ENCODE data around the gene CTNND1.

The CTNND1 gene

GRCh38 chr11:57746920-57747319 lies 14.7 kb upstream of the CTNND1 start:
- H3K27me3 Mint-ChIP-seq: no peaks in the 10 kb centered on the region
- no peak overlapping the region for H3K4me3 Mint-ChIP-seq
- H3K36me3 Mint-ChIP-seq (ENCODE audit: low read depth): peaks cover 34% of the 10 kb centered on the region
- peak overlapping the region; percentile 38 for H3K27ac Mint-ChIP-seq
- H3K4me1 Mint-ChIP-seq (ENCODE audit: low read depth): peaks cover 56% of the 10 kb centered on the region
- no peaks in the 10 kb centered on the region for H3K9me3 Mint-ChIP-seq

DNA sequence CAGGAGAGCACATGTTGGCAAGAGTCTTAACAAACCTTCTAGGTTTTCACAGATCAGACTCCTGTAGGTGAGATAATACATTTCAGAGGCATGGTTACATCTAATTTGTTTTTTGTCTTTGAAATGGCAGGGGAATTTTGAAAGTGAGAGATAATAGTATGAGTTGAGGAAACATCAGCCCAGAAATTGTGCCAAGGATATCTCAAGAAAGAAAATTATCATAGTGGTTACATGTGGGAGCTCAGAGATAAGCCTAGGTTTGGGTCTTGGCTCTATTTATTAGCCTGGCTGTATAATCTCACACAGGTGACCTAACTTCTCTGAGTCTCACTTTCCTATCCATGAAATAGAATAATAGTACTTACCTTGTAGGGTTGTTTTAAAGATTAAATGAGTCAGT lies 10.4 kb upstream of the CTNND1 start:
- peak overlapping the region; percentile 12 for H3K27ac Mint-ChIP-seq
- no peaks in the 10 kb centered on the region for H3K27me3 Mint-ChIP-seq
- peaks cover 22% of the 10 kb centered on the region for H3K4me1 Mint-ChIP-seq (ENCODE audit: low read depth)
- no peak overlapping the region for H3K4me3 Mint-ChIP-seq
- no peaks in the 10 kb centered on the region for H3K36me3 Mint-ChIP-seq (ENCODE audit: low read depth)
- no peaks in the 10 kb centered on the region for H3K9me3 Mint-ChIP-seq

DNA sequence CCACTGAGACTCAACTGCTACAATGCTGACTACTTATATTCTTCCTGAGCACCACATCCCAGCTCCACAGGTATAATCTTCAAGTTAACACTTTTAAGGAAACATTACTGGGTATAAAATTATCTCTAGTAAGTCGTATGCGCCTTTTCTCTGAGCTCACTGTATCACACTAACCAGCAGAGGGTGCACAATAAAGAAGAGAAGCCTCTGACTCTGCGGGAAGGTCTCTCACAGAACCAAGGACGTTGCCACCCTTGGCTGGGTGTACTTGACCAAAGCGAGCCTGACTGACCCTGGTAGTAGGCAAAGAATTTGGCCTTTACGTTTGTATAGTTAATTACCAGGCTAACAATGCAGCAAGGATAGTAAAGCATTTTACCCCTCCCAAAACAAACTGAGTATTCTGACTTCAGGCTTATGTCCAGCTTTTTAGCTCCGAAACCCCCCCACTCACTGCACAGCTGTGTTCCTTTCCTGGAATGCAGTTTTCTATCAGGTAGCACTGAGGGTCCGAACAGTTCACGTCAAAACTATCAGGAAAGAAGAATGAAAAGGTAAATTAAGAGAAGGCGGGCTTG lies 9.8 kb upstream of the CTNND1 start, which contains the start of gene BTBD18:
BTBD18 (minus strand) TSS at position 144 of the 578 bp plus-strand sequence. CDS start 631 bp downstream, outside the sequence.
- Mint-ChIP-seq H3K27ac (peak within 1 kb of the TSS; percentile 16), H3K9me3 (no peaks in the 10 kb centered on the region), H3K4me3 (no peak within 1 kb of the TSS), H3K4me1 (ENCODE audit: low read depth) (peaks cover 16% of the 10 kb centered on the region), H3K27me3 (no peaks in the 10 kb centered on the region), H3K36me3 (ENCODE audit: low read depth) (no peaks in the 10 kb centered on the region)

DNA sequence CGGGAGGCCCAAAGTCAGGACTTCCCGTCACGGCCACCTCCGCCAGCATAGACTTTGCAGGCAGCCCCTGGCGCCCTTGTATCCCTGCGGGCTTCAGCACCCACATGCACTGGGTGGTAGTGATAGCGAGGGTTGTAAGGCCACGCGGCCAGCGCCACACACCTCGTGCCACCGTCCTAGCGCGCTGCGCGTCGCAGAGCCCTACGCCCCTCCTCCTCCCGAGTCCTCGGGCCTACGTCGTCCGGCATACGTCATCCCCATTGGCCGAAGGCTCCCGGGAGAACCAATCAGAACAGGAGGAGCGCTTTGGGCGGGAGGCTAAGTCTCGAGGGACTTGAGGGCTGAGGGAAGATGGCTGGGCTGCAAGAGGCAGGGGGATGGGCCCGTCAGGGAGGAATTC lies 8.6 kb upstream of the CTNND1 start:
- Mint-ChIP-seq H3K27ac (no peak overlapping the region), H3K36me3 (ENCODE audit: low read depth) (no peaks in the 10 kb centered on the region), H3K4me3 (no peak overlapping the region), H3K4me1 (ENCODE audit: low read depth) (peaks cover 9% of the 10 kb centered on the region), H3K27me3 (no peaks in the 10 kb centered on the region), H3K9me3 (no peaks in the 10 kb centered on the region)

DNA sequence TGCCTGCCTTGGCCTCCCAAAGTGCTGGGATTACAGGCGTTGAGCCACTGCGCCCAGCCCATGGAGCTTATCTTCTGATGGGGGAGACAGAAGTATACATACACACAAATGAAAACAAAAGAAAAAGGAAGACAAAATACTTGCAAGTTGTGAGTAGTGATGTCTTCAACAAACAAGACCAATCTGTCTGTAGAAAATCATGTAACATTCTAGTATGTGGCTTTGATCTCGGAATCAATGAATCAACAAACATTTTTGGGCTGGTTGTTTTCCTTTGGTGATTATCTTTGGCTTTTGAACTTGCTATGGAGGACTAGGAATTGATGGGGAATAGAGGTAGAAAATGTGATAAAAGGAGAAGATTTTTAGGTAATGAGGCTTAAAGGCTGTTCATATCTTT lies 3.4 kb upstream of the CTNND1 start:
- Mint-ChIP-seq H3K4me3 (no peak overlapping the region), H3K27ac (no peak overlapping the region), H3K4me1 (ENCODE audit: low read depth) (peaks cover 22% of the 10 kb centered on the region), H3K36me3 (ENCODE audit: low read depth) (no peaks in the 10 kb centered on the region), H3K9me3 (no peaks in the 10 kb centered on the region), H3K27me3 (no peaks in the 10 kb centered on the region)

DNA sequence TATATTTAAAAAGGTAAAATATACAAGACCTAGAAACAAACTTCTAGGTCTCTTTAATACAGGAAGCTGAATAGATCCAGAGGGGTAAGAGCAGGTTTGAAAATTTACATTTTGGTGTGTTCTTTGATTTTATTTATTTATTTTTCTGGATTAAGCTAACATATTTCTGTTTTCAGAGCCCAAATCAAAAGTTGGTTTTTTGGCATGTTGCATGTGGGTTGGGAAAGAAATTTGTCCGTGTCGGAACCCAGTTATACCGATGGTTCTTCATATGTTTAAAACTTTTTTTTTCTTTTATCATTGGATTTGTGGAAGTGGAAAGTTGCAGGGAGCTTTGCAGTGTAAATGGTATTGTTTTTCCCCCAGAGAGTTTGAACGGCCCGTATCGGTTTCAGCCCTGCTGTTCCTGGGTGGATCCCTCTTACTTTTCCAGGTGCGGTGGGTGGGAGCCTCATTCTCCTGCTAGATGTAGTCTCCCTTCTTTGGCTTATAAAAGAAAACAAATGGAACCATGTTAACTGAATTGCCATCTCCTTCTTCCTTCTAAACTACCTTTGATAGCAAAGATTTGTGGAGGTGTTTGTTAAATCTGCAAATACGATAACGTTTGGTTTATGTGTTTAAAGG lies 746 bp downstream of the CTNND1 start:
- H3K27me3 Mint-ChIP-seq: no peaks in the 10 kb centered on the region
- peaks cover 37% of the 10 kb centered on the region for H3K4me1 Mint-ChIP-seq (ENCODE audit: low read depth)
- no peak overlapping the region for H3K27ac Mint-ChIP-seq
- H3K4me3 Mint-ChIP-seq: peak overlapping the region; percentile 80
- no peaks in the 10 kb centered on the region for H3K36me3 Mint-ChIP-seq (ENCODE audit: low read depth)
- H3K9me3 Mint-ChIP-seq: no peaks in the 10 kb centered on the region

DNA sequence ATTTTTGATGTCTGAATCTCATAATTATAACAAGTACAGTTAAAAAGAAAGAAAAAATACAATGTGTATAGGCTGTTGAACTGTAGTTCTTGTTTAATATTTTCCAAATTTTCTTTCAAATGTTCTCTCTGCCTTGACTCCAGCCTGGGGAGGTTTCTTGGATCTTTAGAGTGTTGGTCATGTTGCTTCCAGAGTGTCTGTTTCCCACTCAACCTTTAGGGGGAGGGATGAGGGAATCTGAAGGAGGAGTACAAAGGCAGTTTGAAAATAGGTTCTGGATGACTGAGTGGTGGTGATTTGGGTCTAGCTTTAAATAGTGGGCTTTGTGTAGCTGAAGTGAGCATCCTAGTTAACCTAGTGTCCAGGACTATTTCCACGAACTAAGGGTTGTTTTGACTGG lies 2.0 kb downstream of the CTNND1 start:
- Mint-ChIP-seq H3K4me1 (ENCODE audit: low read depth) (peaks cover 40% of the 10 kb centered on the region), H3K27me3 (no peaks in the 10 kb centered on the region), H3K9me3 (no peaks in the 10 kb centered on the region), H3K4me3 (peak overlapping the region; percentile 61), H3K36me3 (ENCODE audit: low read depth) (no peaks in the 10 kb centered on the region), H3K27ac (no peak overlapping the region)

DNA sequence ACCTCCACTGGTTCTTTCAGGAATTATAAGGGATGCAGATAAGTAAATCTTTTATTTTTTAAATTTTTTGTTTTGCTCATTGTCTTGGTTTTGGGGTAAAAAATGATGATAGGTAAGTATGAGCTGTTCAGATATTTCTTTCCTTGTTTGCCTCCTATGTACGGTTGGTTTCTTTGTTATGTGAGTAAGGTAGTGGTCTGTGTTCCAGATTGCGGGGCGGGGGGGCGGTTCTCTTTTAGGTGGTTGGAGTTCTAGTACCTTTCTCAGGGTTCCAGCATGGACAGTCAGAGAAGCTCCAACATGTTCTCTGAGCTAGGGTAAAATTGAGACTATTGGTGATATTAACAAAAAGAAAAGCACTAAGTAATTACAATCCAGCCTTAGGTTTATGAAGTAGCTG lies 2.4 kb downstream of the CTNND1 start:
- Mint-ChIP-seq H3K27me3 (no peaks in the 10 kb centered on the region), H3K36me3 (ENCODE audit: low read depth) (no peaks in the 10 kb centered on the region), H3K4me1 (ENCODE audit: low read depth) (peaks cover 37% of the 10 kb centered on the region), H3K4me3 (no peak overlapping the region), H3K9me3 (no peaks in the 10 kb centered on the region), H3K27ac (no peak overlapping the region)

- H3K27me3 Mint-ChIP-seq: no peaks in the 10 kb centered on the region
- H3K27ac Mint-ChIP-seq: no peak overlapping the region
- no peak overlapping the region for H3K4me3 Mint-ChIP-seq
- H3K9me3 Mint-ChIP-seq: no peaks in the 10 kb centered on the region
- peaks cover 39% of the 10 kb centered on the region for H3K4me1 Mint-ChIP-seq (ENCODE audit: low read depth)
- H3K36me3 Mint-ChIP-seq (ENCODE audit: low read depth): no peaks in the 10 kb centered on the region
Measured at GRCh38 chr11:57764566-57764965, 3.0 kb downstream of the CTNND1 start.

DNA sequence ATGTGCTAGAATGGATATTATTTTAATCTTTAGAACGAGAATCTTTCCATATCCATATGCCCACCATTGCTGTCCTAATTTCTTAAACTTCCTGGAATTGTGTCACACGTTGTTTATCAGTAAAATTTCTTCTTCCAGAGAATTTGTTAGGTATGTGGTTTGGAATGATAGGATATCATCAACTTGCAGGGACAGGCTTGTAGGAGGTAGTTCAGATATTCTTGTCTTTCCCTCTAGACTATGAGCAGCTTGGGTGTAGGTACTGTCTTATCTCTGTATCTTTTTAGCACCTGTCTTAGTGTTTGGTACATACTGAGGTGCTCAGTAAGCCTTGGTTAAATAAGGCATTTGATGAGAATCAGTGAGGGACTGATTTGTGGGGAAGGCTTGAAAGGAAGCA lies 3.4 kb downstream of the CTNND1 start:
- no peak overlapping the region for H3K27ac Mint-ChIP-seq
- H3K4me3 Mint-ChIP-seq: no peak overlapping the region
- no peaks in the 10 kb centered on the region for H3K27me3 Mint-ChIP-seq
- no peaks in the 10 kb centered on the region for H3K9me3 Mint-ChIP-seq
- peaks cover 35% of the 10 kb centered on the region for H3K4me1 Mint-ChIP-seq (ENCODE audit: low read depth)
- H3K36me3 Mint-ChIP-seq (ENCODE audit: low read depth): no peaks in the 10 kb centered on the region

- H3K9me3 Mint-ChIP-seq: no peaks in the 10 kb centered on the region
- no peak overlapping the region for H3K27ac Mint-ChIP-seq
- no peaks in the 10 kb centered on the region for H3K27me3 Mint-ChIP-seq
- H3K4me3 Mint-ChIP-seq: no peak overlapping the region
- H3K4me1 Mint-ChIP-seq (ENCODE audit: low read depth): peaks cover 9% of the 10 kb centered on the region
- peaks cover 4% of the 10 kb centered on the region for H3K36me3 Mint-ChIP-seq (ENCODE audit: low read depth)
Measured at GRCh38 chr11:57770793-57771192, 9.2 kb downstream of the CTNND1 start.

DNA sequence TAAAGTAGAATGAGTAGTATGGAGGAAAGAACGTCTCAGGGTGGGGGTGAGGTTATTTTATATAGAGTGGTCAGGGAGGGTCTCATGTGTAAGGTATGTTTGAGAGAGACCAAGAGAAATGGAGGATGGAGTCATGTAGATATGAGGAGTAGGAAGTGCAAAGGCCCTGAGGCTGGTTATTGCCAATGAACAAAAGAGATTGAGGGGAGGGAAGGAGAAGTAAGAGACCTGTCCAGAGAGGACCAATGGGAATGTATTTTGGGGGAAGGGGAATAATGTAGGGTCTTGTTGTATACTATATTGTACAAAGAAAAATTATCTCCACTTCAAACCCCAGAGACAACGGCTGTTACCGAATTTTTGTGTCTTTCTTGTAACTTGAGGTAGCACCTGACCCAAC lies 9.8 kb downstream of the CTNND1 start:
- H3K4me3 Mint-ChIP-seq: no peak overlapping the region
- no peaks in the 10 kb centered on the region for H3K27me3 Mint-ChIP-seq
- no peaks in the 10 kb centered on the region for H3K9me3 Mint-ChIP-seq
- peaks cover 4% of the 10 kb centered on the region for H3K36me3 Mint-ChIP-seq (ENCODE audit: low read depth)
- H3K27ac Mint-ChIP-seq: no peak overlapping the region
- peaks cover 9% of the 10 kb centered on the region for H3K4me1 Mint-ChIP-seq (ENCODE audit: low read depth)

- no peak overlapping the region for H3K4me3 Mint-ChIP-seq
- no peaks in the 10 kb centered on the region for H3K9me3 Mint-ChIP-seq
- H3K4me1 Mint-ChIP-seq (ENCODE audit: low read depth): peaks cover 9% of the 10 kb centered on the region
- no peaks in the 10 kb centered on the region for H3K27me3 Mint-ChIP-seq
- peaks cover 4% of the 10 kb centered on the region for H3K36me3 Mint-ChIP-seq (ENCODE audit: low read depth)
- H3K27ac Mint-ChIP-seq: no peak overlapping the region
Measured at GRCh38 chr11:57772562-57772961, 11.0 kb downstream of the CTNND1 start.

- peaks cover 4% of the 10 kb centered on the region for H3K36me3 Mint-ChIP-seq (ENCODE audit: low read depth)
- no peak overlapping the region for H3K4me3 Mint-ChIP-seq
- no peaks in the 10 kb centered on the region for H3K9me3 Mint-ChIP-seq
- no peaks in the 10 kb centered on the region for H3K27me3 Mint-ChIP-seq
- no peak overlapping the region for H3K27ac Mint-ChIP-seq
- H3K4me1 Mint-ChIP-seq (ENCODE audit: low read depth): peaks cover 8% of the 10 kb centered on the region
Measured at GRCh38 chr11:57773026-57773598, 11.5 kb downstream of the CTNND1 start.

GRCh38 chr11:57775491-57775890 lies 13.9 kb downstream of the CTNND1 start:
- Mint-ChIP-seq H3K4me3 (no peak overlapping the region), H3K27me3 (no peaks in the 10 kb centered on the region), H3K27ac (no peak overlapping the region), H3K36me3 (ENCODE audit: low read depth) (peaks cover 4% of the 10 kb centered on the region), H3K4me1 (ENCODE audit: low read depth) (peaks cover 12% of the 10 kb centered on the region), H3K9me3 (no peaks in the 10 kb centered on the region)
